Stimulated activated memory B cell treated with anti-CD40 and anti-IgM and Interleukin-4, amounts not matched to agents 10 μg/mL and 1 μg/mL and 100 μg/mL, for 72 hours (primary cell): ENCODE results near the gene MYO1D.

Experiments
- ATAC-seq: fragments of 150-1000 bp; cut with Tn5 transposase; 2 replicates; pipeline ENCODE4 v1.10.0; 2021
- H3K27ac Mint-ChIP-seq: one replicate; pipeline ENCODE4 v1.8.0; 2022; ENCODE audit warnings: mild to moderate bottlenecking, mixed read lengths
- H3K27me3 Mint-ChIP-seq: one replicate; pipeline ENCODE4 v1.8.0; 2022; ENCODE audit warnings: mixed read lengths
- H3K36me3 Mint-ChIP-seq: one replicate; pipeline ENCODE4 v1.8.0; 2022; ENCODE audit warnings: mixed read lengths
- H3K4me1 Mint-ChIP-seq: one replicate; pipeline ENCODE4 v1.8.0; 2022; ENCODE audit warnings: mixed read lengths
- H3K4me3 Mint-ChIP-seq: one replicate; pipeline ENCODE4 v1.8.0; 2022; ENCODE audit warnings: mild to moderate bottlenecking, moderate library complexity, mixed read lengths
- H3K9me3 Mint-ChIP-seq: one replicate; pipeline ENCODE4 v1.8.0; 2022; ENCODE audit warnings: mixed read lengths

MYO1D gene

GRCh38 chr17:32875923-32876416, 954 bp downstream of the MYO1D start:
- Mint-ChIP-seq H3K4me1 (peaks cover 33% of the 10 kb centered on the region), H3K4me3 (peak overlapping the region; percentile 92), H3K9me3 (no peaks in the 10 kb centered on the region), H3K27me3 (no peaks in the 10 kb centered on the region), H3K27ac (peak overlapping the region; percentile 74), H3K36me3 (no peaks in the 10 kb centered on the region)
- no peak for ATAC-seq

DNA sequence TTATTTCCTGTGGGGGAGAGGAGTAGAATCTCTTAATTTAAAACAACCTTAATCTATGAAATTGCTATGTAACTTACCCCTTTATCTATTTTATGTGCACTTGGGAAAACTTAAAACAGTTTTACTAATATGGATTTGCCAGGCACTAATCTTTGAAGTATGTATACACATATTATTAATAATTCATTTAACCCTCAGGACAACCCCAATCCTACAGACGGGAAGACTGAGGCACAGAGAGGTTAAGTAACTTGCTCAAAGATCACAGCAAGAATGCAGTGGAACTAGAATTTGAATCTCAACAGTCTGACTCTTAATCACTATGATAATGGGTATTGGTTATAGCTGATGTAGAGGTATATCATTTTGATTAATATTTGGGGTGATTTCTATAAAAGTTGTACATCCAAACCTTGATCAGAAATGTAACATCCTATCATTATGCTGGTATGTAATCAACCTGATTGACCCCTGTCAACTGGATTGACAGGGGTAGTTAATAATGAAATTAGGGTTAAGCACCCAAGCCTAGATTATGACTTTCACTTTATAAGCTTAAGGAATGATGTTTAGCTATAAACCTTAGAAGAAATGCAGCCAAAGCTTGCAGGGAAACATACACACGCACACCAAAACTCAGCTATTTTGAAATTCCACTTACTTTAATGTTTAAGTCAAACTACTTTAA, 1.6 kb downstream of the MYO1D start:
- peak overlapping the region; percentile 74 for H3K27ac Mint-ChIP-seq
- no peak for ATAC-seq
- H3K27me3 Mint-ChIP-seq: no peaks in the 10 kb centered on the region
- H3K9me3 Mint-ChIP-seq: no peaks in the 10 kb centered on the region
- H3K4me3 Mint-ChIP-seq: peak overlapping the region; percentile 92
- H3K36me3 Mint-ChIP-seq: no peaks in the 10 kb centered on the region
- peaks cover 34% of the 10 kb centered on the region for H3K4me1 Mint-ChIP-seq

- Mint-ChIP-seq H3K9me3 (no peaks in the 10 kb centered on the region), H3K27ac (peak overlapping the region; percentile 6), H3K27me3 (no peaks in the 10 kb centered on the region), H3K4me1 (peaks cover 34% of the 10 kb centered on the region), H3K36me3 (no peaks in the 10 kb centered on the region), H3K4me3 (no peak overlapping the region)
- ATAC-seq: no peak
These were observed 3.8 kb downstream of the MYO1D start for GRCh38 chr17:32873114-32873513.

GRCh38 chr17:32871746-32872145, 5.2 kb downstream of the MYO1D start:
- ATAC-seq: no peak
- Mint-ChIP-seq H3K27ac (no peak overlapping the region), H3K4me1 (peaks cover 31% of the 10 kb centered on the region), H3K36me3 (no peaks in the 10 kb centered on the region), H3K9me3 (no peaks in the 10 kb centered on the region), H3K27me3 (no peaks in the 10 kb centered on the region), H3K4me3 (no peak overlapping the region)

DNA sequence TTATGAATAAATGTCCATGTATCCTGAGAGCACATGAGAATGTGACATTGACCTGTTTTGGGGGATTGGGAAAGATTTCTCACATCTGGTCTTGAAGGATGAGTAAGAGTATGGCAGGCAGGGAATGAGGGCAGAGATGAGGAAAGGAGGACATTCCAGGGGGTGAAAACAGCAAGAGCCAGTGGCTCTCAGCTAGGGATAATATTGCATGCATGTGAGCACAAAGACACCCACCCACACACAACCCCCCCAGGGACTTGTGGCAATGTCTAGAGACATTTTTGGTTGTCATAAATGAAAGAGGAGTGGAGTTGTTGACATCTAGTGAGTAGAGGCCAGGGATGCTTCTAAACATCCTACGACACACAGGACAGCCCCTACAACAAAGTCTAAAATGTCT, 6.0 kb downstream of the MYO1D start:
- Mint-ChIP-seq H3K4me1 (peaks cover 27% of the 10 kb centered on the region), H3K36me3 (no peaks in the 10 kb centered on the region), H3K9me3 (no peaks in the 10 kb centered on the region), H3K4me3 (no peak overlapping the region), H3K27ac (no peak overlapping the region), H3K27me3 (no peaks in the 10 kb centered on the region)
- ATAC-seq: peak; percentile 81

- no peak overlapping the region for H3K4me3 Mint-ChIP-seq
- H3K4me1 Mint-ChIP-seq: peaks cover 23% of the 10 kb centered on the region
- no peaks in the 10 kb centered on the region for H3K36me3 Mint-ChIP-seq
- H3K9me3 Mint-ChIP-seq: no peaks in the 10 kb centered on the region
- H3K27ac Mint-ChIP-seq: no peak overlapping the region
- H3K27me3 Mint-ChIP-seq: no peaks in the 10 kb centered on the region
- no peak for ATAC-seq
These were observed 6.8 kb downstream of the MYO1D start for GRCh38 chr17:32870027-32870670.

- no peak overlapping the region for H3K27ac Mint-ChIP-seq
- no peaks in the 10 kb centered on the region for H3K36me3 Mint-ChIP-seq
- peaks cover 23% of the 10 kb centered on the region for H3K4me1 Mint-ChIP-seq
- no peak overlapping the region for H3K4me3 Mint-ChIP-seq
- no peaks in the 10 kb centered on the region for H3K9me3 Mint-ChIP-seq
- no peak for ATAC-seq
- no peaks in the 10 kb centered on the region for H3K27me3 Mint-ChIP-seq
These were observed 7.4 kb downstream of the MYO1D start for GRCh38 chr17:32869345-32870026.

DNA sequence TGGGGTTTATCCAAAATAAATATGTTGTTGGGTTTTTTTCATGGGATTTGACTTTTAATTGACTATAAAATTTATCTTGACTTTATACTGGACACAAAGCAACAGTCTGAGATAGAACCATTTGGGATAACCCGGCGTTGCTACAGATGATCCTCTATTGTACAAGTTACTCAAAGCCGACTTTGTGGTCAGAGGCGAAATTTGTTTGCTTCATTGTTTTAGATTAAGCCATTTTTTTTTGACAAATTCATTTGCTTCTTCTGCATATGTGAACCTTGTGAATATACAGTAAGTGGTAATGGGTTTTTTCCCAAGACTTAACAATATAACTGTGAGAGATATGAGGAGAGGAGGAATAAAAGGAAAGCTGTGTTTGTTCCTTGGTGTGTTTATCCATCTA, 11.8 kb downstream of the MYO1D start:
- H3K9me3 Mint-ChIP-seq: no peaks in the 10 kb centered on the region
- no peaks in the 10 kb centered on the region for H3K36me3 Mint-ChIP-seq

DNA sequence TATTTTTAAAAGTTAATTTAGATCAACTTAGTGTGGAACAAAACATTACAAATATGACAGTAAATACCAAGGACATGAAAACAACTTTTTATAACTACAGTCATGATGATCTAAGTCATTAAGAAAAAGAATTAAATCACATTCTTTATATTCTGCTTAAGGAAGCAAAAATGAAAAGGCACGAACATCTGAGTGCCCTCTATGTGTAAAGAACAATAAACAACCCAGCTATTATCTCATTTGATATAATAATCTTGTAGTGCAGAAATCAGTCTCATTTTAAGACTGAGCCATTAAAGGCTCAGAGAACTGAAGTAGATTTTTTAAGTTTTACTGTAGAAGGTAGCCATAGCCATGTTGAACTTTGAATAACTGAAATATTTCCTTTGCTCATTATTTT, 13.4 kb downstream of the MYO1D start:
- no peak overlapping the region for H3K4me3 Mint-ChIP-seq
- H3K27ac Mint-ChIP-seq: no peak overlapping the region
- no peaks in the 10 kb centered on the region for H3K9me3 Mint-ChIP-seq
- no peaks in the 10 kb centered on the region for H3K36me3 Mint-ChIP-seq
- ATAC-seq: no peak
- no peaks in the 10 kb centered on the region for H3K4me1 Mint-ChIP-seq
- no peaks in the 10 kb centered on the region for H3K27me3 Mint-ChIP-seq

More for the DNA sequence above, 11.8 kb downstream of the MYO1D start:
- no peaks in the 10 kb centered on the region for H3K27me3 Mint-ChIP-seq
- H3K4me3 Mint-ChIP-seq: no peak overlapping the region
- no peak overlapping the region for H3K27ac Mint-ChIP-seq
- H3K4me1 Mint-ChIP-seq: no peaks in the 10 kb centered on the region
- ATAC-seq: no peak

DNA sequence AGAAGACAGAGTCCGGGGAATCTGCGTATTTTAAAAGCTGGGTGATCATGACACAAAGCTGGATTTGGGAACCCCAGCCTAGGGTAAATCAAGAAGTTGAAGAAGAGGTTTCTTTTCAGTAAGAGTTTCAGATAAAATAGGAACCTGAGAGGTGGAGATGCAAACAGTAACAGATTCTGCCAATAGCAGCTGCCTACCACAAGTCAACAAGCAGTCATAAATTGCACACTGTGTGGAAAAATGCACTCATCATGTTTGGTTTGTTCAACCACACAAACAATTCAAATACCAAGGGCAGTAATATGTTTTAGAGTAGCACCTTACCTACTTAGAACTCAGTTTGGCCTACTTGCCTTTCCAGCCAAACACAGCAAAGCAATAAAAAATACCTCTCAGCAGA, 14.0 kb downstream of the MYO1D start:
- no peak overlapping the region for H3K27ac Mint-ChIP-seq
- H3K4me3 Mint-ChIP-seq: no peak overlapping the region
- no peaks in the 10 kb centered on the region for H3K9me3 Mint-ChIP-seq
- H3K36me3 Mint-ChIP-seq: no peaks in the 10 kb centered on the region
- H3K27me3 Mint-ChIP-seq: no peaks in the 10 kb centered on the region
- no peaks in the 10 kb centered on the region for H3K4me1 Mint-ChIP-seq
- ATAC-seq: no peak

GRCh38 chr17:32861981-32862380, 14.9 kb downstream of the MYO1D start:
- Mint-ChIP-seq H3K4me1 (no peaks in the 10 kb centered on the region), H3K36me3 (no peaks in the 10 kb centered on the region), H3K27ac (no peak overlapping the region), H3K9me3 (no peaks in the 10 kb centered on the region), H3K4me3 (no peak overlapping the region), H3K27me3 (no peaks in the 10 kb centered on the region)
- ATAC-seq: no peak

- H3K36me3 Mint-ChIP-seq: no peaks in the 10 kb centered on the region
- H3K4me1 Mint-ChIP-seq: no peaks in the 10 kb centered on the region
- ATAC-seq: no peak
- H3K9me3 Mint-ChIP-seq: no peaks in the 10 kb centered on the region
- no peaks in the 10 kb centered on the region for H3K27me3 Mint-ChIP-seq
- H3K4me3 Mint-ChIP-seq: no peak overlapping the region
- no peak overlapping the region for H3K27ac Mint-ChIP-seq
These were observed 16.9 kb downstream of the MYO1D start for GRCh38 chr17:32859857-32860525.

GRCh38 chr17:32855620-32856019, 21.3 kb downstream of the MYO1D start:
- no peak for ATAC-seq
- H3K27ac Mint-ChIP-seq: no peak overlapping the region
- H3K27me3 Mint-ChIP-seq: no peaks in the 10 kb centered on the region
- peaks cover 6% of the 10 kb centered on the region for H3K4me1 Mint-ChIP-seq
- H3K4me3 Mint-ChIP-seq: no peak overlapping the region
- no peaks in the 10 kb centered on the region for H3K9me3 Mint-ChIP-seq
- H3K36me3 Mint-ChIP-seq: no peaks in the 10 kb centered on the region

GRCh38 chr17:32854832-32855389, 22.0 kb downstream of the MYO1D start:
- no peak overlapping the region for H3K27ac Mint-ChIP-seq
- no peak for ATAC-seq
- peaks cover 6% of the 10 kb centered on the region for H3K4me1 Mint-ChIP-seq
- H3K36me3 Mint-ChIP-seq: no peaks in the 10 kb centered on the region
- no peak overlapping the region for H3K4me3 Mint-ChIP-seq
- H3K27me3 Mint-ChIP-seq: no peaks in the 10 kb centered on the region
- no peaks in the 10 kb centered on the region for H3K9me3 Mint-ChIP-seq

- H3K9me3 Mint-ChIP-seq: no peaks in the 10 kb centered on the region
- no peak overlapping the region for H3K27ac Mint-ChIP-seq
- peaks cover 6% of the 10 kb centered on the region for H3K4me1 Mint-ChIP-seq
- H3K36me3 Mint-ChIP-seq: no peaks in the 10 kb centered on the region
- no peak overlapping the region for H3K4me3 Mint-ChIP-seq
- H3K27me3 Mint-ChIP-seq: no peaks in the 10 kb centered on the region
- ATAC-seq: no peak
These were observed 22.7 kb downstream of the MYO1D start for GRCh38 chr17:32854207-32854606.
